BE2C (cell line): ENCODE measurements around the gene RARB.

Source experiments
- DNase-seq: peaks from one replicate; pipeline ENCODE4 v3.0.0-alpha.2; 2020
- H3K27me3 ChIP-seq: fragments of 250-450 bp; sonication (Bioruptor Pico); 2 replicates; pipeline ENCODE4 v1.5.1; 2020; ENCODE audit warnings: mild to moderate bottlenecking
- H3K36me3 ChIP-seq: fragments of 250-450 bp; sonication (Bioruptor Pico); 2 replicates; pipeline ENCODE4 v1.5.1; 2020; ENCODE audit warnings: mild to moderate bottlenecking
- H3K4me1 ChIP-seq: fragments of 250-450 bp; sonication (Bioruptor Pico); 2 replicates; pipeline ENCODE4 v1.5.1; 2020
- H3K4me3 ChIP-seq: 2 replicates; pipeline ENCODE4 v1.5.1; 2011; ENCODE audit warnings: low read depth, low read length
- H3K9me3 ChIP-seq: fragments of 250-450 bp; sonication (Bioruptor Pico); 2 replicates; pipeline ENCODE4 v1.5.1; 2020
- TF ChIP-seq, protein P1 (sequence below): IDR thresholded peaks from 2 replicates; pipeline ENCODE4 v1.5.1; 2012; ENCODE audit warnings: mild to moderate bottlenecking, low read depth, low read length

Gene RARB

GRCh38 chr3:25580534-25580933 is 152.5 kb downstream of the RARB start:
- no peak overlapping the region for H3K4me3 ChIP-seq
- H3K9me3 ChIP-seq = no peaks in the 10 kb centered on the region
- no peaks in the 10 kb centered on the region for H3K27me3 ChIP-seq
- H3K4me1 ChIP-seq = no peaks in the 10 kb centered on the region
- H3K36me3 ChIP-seq = no peaks in the 10 kb centered on the region
- no peak for DNase-seq
- TF ChIP-seq, protein P1, sequence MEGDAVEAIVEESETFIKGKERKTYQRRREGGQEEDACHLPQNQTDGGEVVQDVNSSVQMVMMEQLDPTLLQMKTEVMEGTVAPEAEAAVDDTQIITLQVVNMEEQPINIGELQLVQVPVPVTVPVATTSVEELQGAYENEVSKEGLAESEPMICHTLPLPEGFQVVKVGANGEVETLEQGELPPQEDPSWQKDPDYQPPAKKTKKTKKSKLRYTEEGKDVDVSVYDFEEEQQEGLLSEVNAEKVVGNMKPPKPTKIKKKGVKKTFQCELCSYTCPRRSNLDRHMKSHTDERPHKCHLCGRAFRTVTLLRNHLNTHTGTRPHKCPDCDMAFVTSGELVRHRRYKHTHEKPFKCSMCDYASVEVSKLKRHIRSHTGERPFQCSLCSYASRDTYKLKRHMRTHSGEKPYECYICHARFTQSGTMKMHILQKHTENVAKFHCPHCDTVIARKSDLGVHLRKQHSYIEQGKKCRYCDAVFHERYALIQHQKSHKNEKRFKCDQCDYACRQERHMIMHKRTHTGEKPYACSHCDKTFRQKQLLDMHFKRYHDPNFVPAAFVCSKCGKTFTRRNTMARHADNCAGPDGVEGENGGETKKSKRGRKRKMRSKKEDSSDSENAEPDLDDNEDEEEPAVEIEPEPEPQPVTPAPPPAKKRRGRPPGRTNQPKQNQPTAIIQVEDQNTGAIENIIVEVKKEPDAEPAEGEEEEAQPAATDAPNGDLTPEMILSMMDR = no peak

GRCh38 chr3:25581335-25581734 is 153.3 kb downstream of the RARB start:
- DNase-seq = no peak
- TF ChIP-seq, protein P1 = no peak
- H3K36me3 ChIP-seq = no peaks in the 10 kb centered on the region
- no peaks in the 10 kb centered on the region for H3K27me3 ChIP-seq
- no peak overlapping the region for H3K4me3 ChIP-seq
- H3K4me1 ChIP-seq = no peaks in the 10 kb centered on the region
- H3K9me3 ChIP-seq = no peaks in the 10 kb centered on the region

DNA sequence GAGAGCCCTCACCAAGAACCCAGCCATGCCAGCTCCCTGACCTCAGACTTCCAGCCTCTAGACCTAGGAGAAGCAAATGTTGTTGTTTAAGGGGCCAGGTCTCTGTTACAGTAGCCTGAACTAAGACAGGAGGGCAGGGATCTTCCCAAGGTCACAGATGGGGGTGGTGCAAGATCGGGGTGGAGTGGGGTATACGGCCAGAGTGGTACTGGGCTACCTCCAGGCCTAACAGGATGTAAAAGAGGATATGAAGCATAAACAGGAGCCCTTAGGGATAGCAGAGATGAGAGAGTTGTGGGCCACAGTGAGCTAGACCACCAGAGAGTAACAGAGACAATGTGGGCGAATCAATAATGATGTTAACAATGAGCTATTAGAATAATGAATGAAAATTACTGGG is 153.8 kb downstream of the RARB start:
- DNase-seq = no peak
- no peak overlapping the region for H3K4me3 ChIP-seq
- TF ChIP-seq, protein P1 = no peak
- no peaks in the 10 kb centered on the region for H3K9me3 ChIP-seq
- H3K4me1 ChIP-seq = no peaks in the 10 kb centered on the region
- no peaks in the 10 kb centered on the region for H3K36me3 ChIP-seq
- no peaks in the 10 kb centered on the region for H3K27me3 ChIP-seq

GRCh38 chr3:25582242-25582641 is 154.2 kb downstream of the RARB start:
- TF ChIP-seq, protein P1 = no peak
- H3K27me3 ChIP-seq = no peaks in the 10 kb centered on the region
- H3K36me3 ChIP-seq = no peaks in the 10 kb centered on the region
- no peaks in the 10 kb centered on the region for H3K4me1 ChIP-seq
- no peak overlapping the region for H3K4me3 ChIP-seq
- H3K9me3 ChIP-seq = no peaks in the 10 kb centered on the region
- no peak for DNase-seq

DNA sequence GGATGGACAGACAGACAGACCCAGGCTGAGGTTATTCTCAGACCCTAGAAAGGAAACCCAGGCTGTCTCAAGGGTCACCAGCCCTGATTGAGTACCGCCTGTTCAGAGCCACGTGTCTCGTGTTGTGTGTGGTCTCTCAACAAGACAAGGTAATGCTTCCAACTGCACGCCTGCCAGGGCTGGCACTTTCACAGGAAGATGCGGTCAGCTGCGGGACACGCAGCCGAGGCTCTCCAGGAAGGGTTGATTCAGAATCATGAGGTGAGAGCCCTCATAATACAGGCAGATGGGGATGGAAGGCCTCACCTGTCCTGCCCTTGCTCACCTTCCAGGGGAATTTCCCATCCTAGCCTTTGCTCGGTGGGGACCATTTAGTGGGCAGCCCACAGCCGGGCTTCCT is 155.3 kb downstream of the RARB start:
- Histone ChIP-seq H3K4me3 (no peak overlapping the region), H3K36me3 (no peaks in the 10 kb centered on the region), H3K27me3 (no peaks in the 10 kb centered on the region), H3K9me3 (no peaks in the 10 kb centered on the region), H3K4me1 (no peaks in the 10 kb centered on the region)
- DNase-seq = no peak
- TF ChIP-seq, protein P1 = no peak

- TF ChIP-seq, protein P1 = no peak
- Histone ChIP-seq H3K4me1 (no peaks in the 10 kb centered on the region), H3K9me3 (no peaks in the 10 kb centered on the region), H3K4me3 (no peak overlapping the region), H3K36me3 (no peaks in the 10 kb centered on the region), H3K27me3 (no peaks in the 10 kb centered on the region)
- no peak for DNase-seq
Observed at GRCh38 chr3:25584011-25584789, 156.1 kb downstream of the RARB start.
